Stomach (tissue), 4 donors: ENCODE data around the gene MYH9.

Source experiments
- CTCF ChIP-seq, 7 experiments: fragments of 450-650 bp in 4 of 7; fragments of 200-600 bp in 3 of 7; sonication (generic) in 3 of 7; IDR thresholded peaks; one replicate each; pipeline ENCODE4 v1.5.1; 2016 to 2019; ENCODE audit warnings: antibody characterized with exemption in 7 of 7, control low read depth in 2 of 7, mild to moderate bottlenecking in 1 of 7
- EP300 ChIP-seq: sonication (generic); formaldehyde crosslinking; IDR thresholded peaks from one replicate; pipeline ENCODE4 v1.6.1; 2017; ENCODE audit warnings: antibody characterized with exemption
- POLR2A ChIP-seq, 4 donors: fragments of 450-650 bp; IDR thresholded peaks; one replicate each; pipeline ENCODE4 v1.6.1; 2016; ENCODE audit warnings: antibody characterized with exemption in 4 of 4, control low read depth in 2 of 4, mild to moderate bottlenecking in 1 of 4, moderate library complexity in 1 of 4
- POLR2AphosphoS5 ChIP-seq, 3 donors: sonication (generic); formaldehyde crosslinking; IDR thresholded peaks; one replicate each; pipeline ENCODE4 v1.6.1; 2016; ENCODE audit warnings: antibody characterized with exemption in 3 of 3

- TF ChIP-seq CTCF (IDR thresholded peaks at IDR 0.05) (no peak), POLR2A (IDR thresholded peaks at IDR 0.05) (no peak), POLR2AphosphoS5 (IDR thresholded peaks at IDR 0.05) (no peak), EP300 (no peak)
These were observed 63.4 kb downstream of the MYH9 start for GRCh38 chr22:36324414-36324813.
